Keratinocyte (primary cell): ENCODE data around the gene HCFC1. TPM values are rescaled to one million over a fixed set of nuclear protein-coding genes. Genes with fewer than 3 reads are reported as not detected.

Source experiments
- DNase-seq: peaks from one replicate; pipeline ENCODE4 v3.0.0-alpha.2; 2011; ENCODE audit warnings: low read depth, missing footprints, low spot score
- FAIRE-seq: peaks from 2 replicates; lab custom pipeline; 2011; peaks lifted over from hg19 to GRCh38; lab: Jason Lieb, UNC
- H2AFZ ChIP-seq: 2 replicates; pipeline ENCODE4 v1.6.0; 2012; ENCODE audit warnings: low read length, control low read depth, inconsistent platforms; ENCODE audit not compliant: control insufficient read depth
- H3K27ac ChIP-seq: 2 replicates; pipeline ENCODE4 v1.5.1; 2011; ENCODE audit warnings: low read length; ENCODE audit not compliant: control insufficient read depth, insufficient read depth
- H3K27me3 ChIP-seq: 3 replicates; pipeline ENCODE4 v1.6.0; 2011; ENCODE audit warnings: low read length; ENCODE audit not compliant: control insufficient read depth, insufficient read depth; ENCODE audit errors: extremely low read depth
- H3K36me3 ChIP-seq, 2 experiments: 2 replicates in 1 of 2; 3 replicates in 1 of 2; pipeline ENCODE4 v1.5.1; 2011; ENCODE audit warnings: low read length in 2 of 2, mild to moderate bottlenecking in 1 of 2; ENCODE audit not compliant: control insufficient read depth in 2 of 2, insufficient read depth in 2 of 2; ENCODE audit errors: extremely low read depth in 1 of 2
- H3K4me1 ChIP-seq: 3 replicates; pipeline ENCODE4 v1.5.1; 2011; ENCODE audit warnings: low read length; ENCODE audit not compliant: control insufficient read depth, insufficient read depth; ENCODE audit errors: extremely low read depth
- H3K4me2 ChIP-seq: 3 replicates; pipeline ENCODE4 v1.6.0; 2011; ENCODE audit warnings: low read depth, low read length; ENCODE audit not compliant: control insufficient read depth, insufficient read depth; ENCODE audit errors: extremely low read depth
- H3K4me3 ChIP-seq, 3 experiments: fragments of 200-600 bp in 1 of 3; sonication (generic) in 1 of 3; 2 replicates in 2 of 3; 3 replicates in 1 of 3; pipeline ENCODE4 v1.5.1; 2011 to 2016; ENCODE audit warnings: low read length in 3 of 3, mild to moderate bottlenecking in 3 of 3, control low read depth in 2 of 3, inconsistent platforms in 1 of 3, low read depth in 1 of 3, mixed read lengths in 1 of 3, mixed run types in 1 of 3, moderate library complexity in 1 of 3; ENCODE audit not compliant: control insufficient read depth in 2 of 3, insufficient read depth in 2 of 3; ENCODE audit errors: extremely low read depth in 1 of 3
- H3K79me2 ChIP-seq: 2 replicates; pipeline ENCODE4 v1.6.0; 2012; ENCODE audit warnings: low read length; ENCODE audit not compliant: control insufficient read depth, insufficient read depth
- H3K9ac ChIP-seq: 3 replicates; pipeline ENCODE4 v1.6.0; 2011; ENCODE audit warnings: low read length; ENCODE audit not compliant: control insufficient read depth, insufficient read depth; ENCODE audit errors: extremely low read depth
- H3K9me1 ChIP-seq: 3 replicates; pipeline ENCODE4 v1.6.0; 2011; ENCODE audit warnings: low read length; ENCODE audit not compliant: control insufficient read depth, insufficient read depth; ENCODE audit errors: extremely low read depth
- H3K9me3 ChIP-seq: 2 replicates; pipeline ENCODE4 v1.5.1; 2012; ENCODE audit warnings: low read depth, low read length; ENCODE audit not compliant: control insufficient read depth
- H4K20me1 ChIP-seq: 3 replicates; pipeline ENCODE4 v1.6.0; 2011; ENCODE audit warnings: low read length; ENCODE audit not compliant: control insufficient read depth, insufficient read depth; ENCODE audit errors: extremely low read depth
- EZH2 ChIP-seq: IDR thresholded peaks from one replicate; pipeline ENCODE4 v1.6.1; 2012; ENCODE audit warnings: inconsistent platforms, mild to moderate bottlenecking, low read length, moderate library complexity
- dilution Hi-C: fragments of 300-500 bp; cut with MboI; formaldehyde crosslinking; loops from one replicate; pipeline ENCODE4 v1.7.0; 2020; ENCODE audit warnings: low sequenced_read_pairs; ENCODE audit not compliant: extremely low pct_ligation_motif_present
- polyA plus RNA-seq, 5 experiments: library from polyadenylated mRNA; depleted of rRNA in 3 of 5; stranded (reverse) in 3 of 5; stranded (forward) in 1 of 5; unstranded in 1 of 5; fragments of >200 nt; gene quantifications; 1 replicate in 1 of 5; 2 replicates in 3 of 5; 3 replicates in 1 of 5; pipeline versions ENCODE4 v1.2.1 to v1.2.3, GENCODE V29; 2011 to 2012; ENCODE audit warnings: missing spikeins in 2 of 5, low read depth in 1 of 5, low replicate concordance in 1 of 5
- TF ChIP-seq, protein P1 (sequence below), 3 experiments: IDR thresholded peaks in 1 of 3; conservative IDR thresholded peaks in 1 of 3; optimal IDR thresholded peaks in 1 of 3; 2 replicates in 2 of 3; 3 replicates in 1 of 3; pipeline versions ENCODE3 to v1.5.1; 2011; ENCODE audit warnings: low read length in 3 of 3, mild to moderate bottlenecking in 3 of 3, moderate library complexity in 2 of 3, control low read depth in 1 of 3, inconsistent platforms in 1 of 3; ENCODE audit not compliant: insufficient read depth in 2 of 3; ENCODE audit errors: extremely low read depth in 1 of 3

The HCFC1 gene
- polyA plus RNA-seq, 1 donor (not counting 4 experiments of a cell fraction or from before 2014, with no cell fraction given) = 2.7 TPM

DNA sequence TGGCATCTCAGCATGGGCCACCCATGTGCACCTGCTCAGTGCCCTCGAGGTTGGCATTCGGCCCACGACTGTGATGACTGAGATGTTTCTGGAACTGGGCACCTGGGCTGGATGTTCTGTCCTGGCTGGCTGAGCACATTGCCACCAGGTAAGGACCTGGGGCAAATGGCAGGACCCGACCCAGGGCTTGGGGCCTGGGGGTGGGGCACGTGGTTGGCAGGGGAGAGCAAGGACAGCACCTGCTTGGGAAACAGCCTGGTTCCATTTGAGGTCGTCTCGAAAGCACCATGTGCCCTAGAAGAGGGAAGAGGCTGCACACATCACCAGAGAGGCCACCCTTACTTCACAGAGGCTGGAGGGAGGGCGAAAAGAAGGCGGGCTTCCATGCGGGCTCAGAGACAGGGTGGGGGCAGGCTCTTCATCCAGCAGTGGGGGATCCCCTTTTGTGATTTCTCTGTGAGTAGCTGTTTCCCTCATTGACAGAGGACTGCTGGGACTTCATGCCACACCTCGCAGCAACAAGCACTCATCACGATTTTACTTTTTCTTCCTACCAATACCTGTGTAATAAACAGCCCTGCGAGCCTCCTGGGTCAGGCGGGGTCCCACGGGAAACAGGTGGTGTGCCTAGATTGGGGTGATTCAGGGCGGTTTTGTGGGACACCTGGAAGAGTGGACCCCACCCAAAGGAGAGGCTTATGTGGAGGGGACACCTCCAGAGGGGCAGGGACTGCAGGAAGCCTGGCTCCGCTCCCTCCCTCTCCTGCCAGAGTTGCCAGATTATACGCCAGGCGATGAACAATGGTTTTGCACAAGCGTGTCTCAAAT, 12.9 kb upstream of the HCFC1 start:
- Histone ChIP-seq H3K27ac (no peak overlapping the region), H3K4me3 (no peak overlapping the region), H2AFZ (no peak overlapping the region), H3K9me1 (no peaks in the 10 kb centered on the region), H3K9ac (no peak overlapping the region), H3K36me3 (no peaks in the 10 kb centered on the region), H3K9me3 (no peaks in the 10 kb centered on the region), H4K20me1 (no peaks in the 10 kb centered on the region), H3K4me2 (no peak overlapping the region), H3K4me1 (peaks cover 4% of the 10 kb centered on the region), H3K27me3 (peaks cover 3% of the 10 kb centered on the region), H3K79me2 (no peaks in the 10 kb centered on the region)
- DNase-seq (no peak), FAIRE-seq (no peak)
- dilution Hi-C loops = no loop called here
- TF ChIP-seq, protein P1, sequence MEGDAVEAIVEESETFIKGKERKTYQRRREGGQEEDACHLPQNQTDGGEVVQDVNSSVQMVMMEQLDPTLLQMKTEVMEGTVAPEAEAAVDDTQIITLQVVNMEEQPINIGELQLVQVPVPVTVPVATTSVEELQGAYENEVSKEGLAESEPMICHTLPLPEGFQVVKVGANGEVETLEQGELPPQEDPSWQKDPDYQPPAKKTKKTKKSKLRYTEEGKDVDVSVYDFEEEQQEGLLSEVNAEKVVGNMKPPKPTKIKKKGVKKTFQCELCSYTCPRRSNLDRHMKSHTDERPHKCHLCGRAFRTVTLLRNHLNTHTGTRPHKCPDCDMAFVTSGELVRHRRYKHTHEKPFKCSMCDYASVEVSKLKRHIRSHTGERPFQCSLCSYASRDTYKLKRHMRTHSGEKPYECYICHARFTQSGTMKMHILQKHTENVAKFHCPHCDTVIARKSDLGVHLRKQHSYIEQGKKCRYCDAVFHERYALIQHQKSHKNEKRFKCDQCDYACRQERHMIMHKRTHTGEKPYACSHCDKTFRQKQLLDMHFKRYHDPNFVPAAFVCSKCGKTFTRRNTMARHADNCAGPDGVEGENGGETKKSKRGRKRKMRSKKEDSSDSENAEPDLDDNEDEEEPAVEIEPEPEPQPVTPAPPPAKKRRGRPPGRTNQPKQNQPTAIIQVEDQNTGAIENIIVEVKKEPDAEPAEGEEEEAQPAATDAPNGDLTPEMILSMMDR (optimal IDR thresholded peaks at IDR 0.05 in 1 of 3, IDR thresholded peaks at IDR 0.05 in 1 of 3, conservative IDR thresholded peaks at IDR 0.05 in 1 of 3; ENCODE audit: extremely low read depth in 1 of 3, insufficient read depth in 2 of 3, low read length in 3 of 3) = no peak
- no peak for TF ChIP-seq EZH2

GRCh38 chrX:153983321-153983801, 11.7 kb upstream of the HCFC1 start:
- no peaks in the 10 kb centered on the region for H3K36me3 ChIP-seq
- no peak overlapping the region for H3K4me2 ChIP-seq
- peaks cover 3% of the 10 kb centered on the region for H3K27me3 ChIP-seq
- dilution Hi-C loops = no loop called here
- H3K9me1 ChIP-seq = no peaks in the 10 kb centered on the region
- H3K79me2 ChIP-seq = no peaks in the 10 kb centered on the region
- no peak for FAIRE-seq
- no peak for DNase-seq
- H2AFZ ChIP-seq = no peak overlapping the region
- TF ChIP-seq, protein P1 (optimal IDR thresholded peaks at IDR 0.05 in 1 of 3, IDR thresholded peaks at IDR 0.05 in 1 of 3, conservative IDR thresholded peaks at IDR 0.05 in 1 of 3; ENCODE audit: extremely low read depth in 1 of 3, insufficient read depth in 2 of 3, low read length in 3 of 3) = no peak
- no peak for TF ChIP-seq EZH2
- no peak overlapping the region for H3K4me3 ChIP-seq
- no peaks in the 10 kb centered on the region for H3K9me3 ChIP-seq
- H3K9ac ChIP-seq = no peak overlapping the region
- H4K20me1 ChIP-seq = no peaks in the 10 kb centered on the region
- no peak overlapping the region for H3K27ac ChIP-seq
- H3K4me1 ChIP-seq = peaks cover 4% of the 10 kb centered on the region
